ENCODE results near the gene UQCRC2.

DNA sequence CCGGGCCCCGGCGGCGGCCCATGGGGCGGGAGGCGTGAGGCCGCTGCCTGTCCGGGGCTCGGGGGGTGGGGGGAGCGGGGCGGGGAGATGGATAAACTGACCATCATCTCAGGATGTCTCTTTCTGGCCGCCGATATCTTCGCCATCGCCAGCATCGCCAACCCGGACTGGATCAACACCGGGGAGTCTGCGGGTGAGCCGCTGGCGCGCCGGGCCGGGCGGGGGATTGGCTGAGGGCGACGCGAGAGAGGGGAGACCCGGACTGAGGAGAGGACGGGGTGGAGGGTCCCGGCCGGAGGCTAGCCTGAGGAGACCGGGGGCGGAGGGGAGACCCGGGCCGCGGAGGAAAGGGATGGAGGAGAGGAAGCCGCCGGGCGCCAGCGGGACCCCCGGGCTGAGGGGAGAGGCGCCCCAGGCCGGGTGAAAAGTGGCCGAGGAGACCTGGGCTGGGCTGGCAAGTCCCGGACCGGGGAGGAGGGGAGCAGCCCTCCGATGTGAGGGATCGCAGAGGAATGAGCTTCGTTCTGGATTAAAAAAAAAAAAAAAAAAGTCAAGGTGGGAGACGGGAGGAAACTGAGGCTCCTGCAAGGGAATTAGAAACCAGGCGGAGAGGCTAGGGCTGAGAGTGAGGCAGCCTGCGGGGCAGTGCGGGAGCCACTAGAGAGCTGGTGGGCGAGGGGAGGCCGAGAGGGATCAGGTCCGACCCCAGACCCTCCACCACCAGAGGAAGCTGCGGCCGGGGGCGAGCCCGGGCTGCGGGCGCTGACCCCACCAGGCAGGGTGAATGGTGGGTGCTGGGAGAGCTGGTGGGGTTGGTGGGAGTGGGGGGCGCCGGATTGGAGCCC lies 55.3 kb downstream of the UQCRC2 start:
- TF ChIP-seq, protein P1, sequence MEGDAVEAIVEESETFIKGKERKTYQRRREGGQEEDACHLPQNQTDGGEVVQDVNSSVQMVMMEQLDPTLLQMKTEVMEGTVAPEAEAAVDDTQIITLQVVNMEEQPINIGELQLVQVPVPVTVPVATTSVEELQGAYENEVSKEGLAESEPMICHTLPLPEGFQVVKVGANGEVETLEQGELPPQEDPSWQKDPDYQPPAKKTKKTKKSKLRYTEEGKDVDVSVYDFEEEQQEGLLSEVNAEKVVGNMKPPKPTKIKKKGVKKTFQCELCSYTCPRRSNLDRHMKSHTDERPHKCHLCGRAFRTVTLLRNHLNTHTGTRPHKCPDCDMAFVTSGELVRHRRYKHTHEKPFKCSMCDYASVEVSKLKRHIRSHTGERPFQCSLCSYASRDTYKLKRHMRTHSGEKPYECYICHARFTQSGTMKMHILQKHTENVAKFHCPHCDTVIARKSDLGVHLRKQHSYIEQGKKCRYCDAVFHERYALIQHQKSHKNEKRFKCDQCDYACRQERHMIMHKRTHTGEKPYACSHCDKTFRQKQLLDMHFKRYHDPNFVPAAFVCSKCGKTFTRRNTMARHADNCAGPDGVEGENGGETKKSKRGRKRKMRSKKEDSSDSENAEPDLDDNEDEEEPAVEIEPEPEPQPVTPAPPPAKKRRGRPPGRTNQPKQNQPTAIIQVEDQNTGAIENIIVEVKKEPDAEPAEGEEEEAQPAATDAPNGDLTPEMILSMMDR (IDR thresholded peaks at IDR 0.05) = no peak
- TF ChIP-seq POLR2AphosphoS5 (IDR thresholded peaks at IDR 0.05) = no peak
- TF ChIP-seq POLR2A (IDR thresholded peaks at IDR 0.05) = no peak
- no peak for TF ChIP-seq EP300 (IDR thresholded peaks at IDR 0.05)
